HG03039 (cell line): Measurements from ENCODE around the gene PHF21B.
"Not testable (repeated sequence)": the region's sequence is repeated elsewhere in the genome, so short reads cannot be mapped to it uniquely, and the experiment has no call there.

ENCODE experiments used
- ATAC-seq: cut with Tn5 transposase; IDR thresholded peaks from one replicate; pipeline ENCODE4 v1.9.1; 2021; ENCODE audit warnings: mild to moderate bottlenecking, moderate library complexity; ENCODE audit not compliant: unreplicated experiment

Gene PHF21B

DNA sequence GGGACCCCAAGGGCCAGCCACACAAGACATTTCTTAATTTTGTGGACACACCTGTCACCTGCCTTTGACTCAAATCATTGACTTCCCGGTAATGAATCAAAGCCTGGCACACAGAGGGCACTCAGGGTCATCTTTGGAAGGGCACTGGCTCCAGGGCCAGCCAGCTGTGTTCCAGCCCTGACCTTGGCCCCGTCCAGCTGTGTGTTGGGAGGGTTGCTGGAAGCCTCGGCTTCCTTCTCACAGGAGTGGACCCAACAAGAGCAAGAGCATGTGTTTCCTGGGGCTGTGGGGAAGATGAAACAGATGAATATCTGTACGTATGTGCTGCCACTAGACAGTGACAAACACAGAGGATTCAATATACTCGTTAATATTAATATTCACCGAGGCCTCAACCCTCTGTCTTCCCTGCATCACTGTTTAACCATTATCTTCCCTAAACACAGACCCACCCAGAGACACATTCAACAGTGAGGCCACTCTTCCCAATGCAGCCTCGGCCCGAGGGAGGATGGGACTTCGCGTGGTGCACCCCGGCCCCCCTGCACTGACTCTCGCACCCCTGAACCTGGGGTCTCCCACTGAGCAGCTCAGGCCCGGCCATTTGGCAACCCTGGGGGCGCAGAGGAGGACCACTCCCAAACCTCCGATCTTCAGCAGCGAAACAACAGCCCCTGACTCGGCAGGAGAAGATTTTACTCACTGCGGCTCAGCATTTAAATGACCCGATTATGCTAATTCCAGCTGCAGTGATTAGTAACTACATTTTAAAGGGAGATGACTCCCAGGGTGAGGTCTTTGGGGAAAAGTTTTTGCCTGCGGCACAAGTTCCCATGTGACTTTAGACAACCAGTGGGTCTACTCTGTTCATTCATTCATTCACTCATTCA, 45.7 kb downstream of the PHF21B start:
- ATAC-seq, result no peak

DNA sequence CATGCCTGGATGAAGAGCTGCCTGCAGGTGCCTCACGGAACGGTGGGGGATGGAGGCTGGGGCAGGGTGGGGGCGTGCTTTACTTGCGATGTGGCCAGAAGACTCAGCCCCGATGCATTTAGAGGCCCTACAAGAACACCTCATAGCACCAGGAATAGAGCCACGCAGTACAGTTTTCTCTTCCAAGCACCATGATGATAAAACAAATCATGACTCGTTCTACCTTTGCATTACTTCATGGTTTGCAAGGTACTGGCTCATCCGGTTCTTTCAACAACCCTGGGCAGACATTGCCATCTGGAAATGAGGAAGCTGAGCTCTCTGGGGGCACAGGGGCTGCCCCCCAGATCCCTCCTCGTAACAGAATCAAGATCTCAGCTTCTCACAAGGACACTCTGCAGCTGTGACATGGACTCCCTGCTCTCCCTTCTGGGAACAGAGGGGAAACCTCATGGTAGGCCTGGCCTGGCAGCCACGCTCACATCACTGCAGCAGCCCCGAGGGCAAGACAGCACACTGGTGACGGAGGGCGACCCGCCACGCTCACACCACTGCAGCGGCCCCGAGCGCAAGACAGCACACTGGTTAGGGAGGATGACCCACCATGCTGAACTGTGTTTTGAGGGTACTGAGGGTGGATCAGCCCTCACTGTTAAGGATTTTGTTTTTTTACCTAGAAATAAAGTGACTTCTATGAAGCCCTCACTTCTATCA, 46.9 kb downstream of the PHF21B start:
- no peak for ATAC-seq

DNA sequence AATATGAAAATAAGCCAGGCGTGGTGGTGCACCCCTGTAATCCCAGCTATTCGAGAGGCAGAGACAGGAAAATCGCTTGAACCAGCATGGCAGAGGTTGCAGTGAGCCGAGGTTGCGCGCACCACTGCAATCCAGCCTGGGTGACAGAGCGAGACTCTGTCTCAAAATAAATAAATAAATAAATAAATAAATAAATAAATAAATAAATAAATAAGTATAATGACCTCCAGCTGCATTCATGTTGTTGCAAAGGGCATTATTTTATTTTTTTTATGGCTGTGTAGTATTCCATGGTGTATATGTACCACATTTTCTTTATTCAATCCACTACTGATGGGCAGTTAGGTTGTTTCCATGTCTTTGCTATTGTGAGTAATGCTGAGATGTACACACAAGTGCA, 48.1 kb downstream of the PHF21B start:
- not testable (repeated sequence) for ATAC-seq

- ATAC-seq, result no peak
Measured at GRCh38 chr22:44956840-44957767, 52.7 kb downstream of the PHF21B start.

- ATAC-seq, result no peak
Measured at GRCh38 chr22:44955102-44955501, 54.7 kb downstream of the PHF21B start.

DNA sequence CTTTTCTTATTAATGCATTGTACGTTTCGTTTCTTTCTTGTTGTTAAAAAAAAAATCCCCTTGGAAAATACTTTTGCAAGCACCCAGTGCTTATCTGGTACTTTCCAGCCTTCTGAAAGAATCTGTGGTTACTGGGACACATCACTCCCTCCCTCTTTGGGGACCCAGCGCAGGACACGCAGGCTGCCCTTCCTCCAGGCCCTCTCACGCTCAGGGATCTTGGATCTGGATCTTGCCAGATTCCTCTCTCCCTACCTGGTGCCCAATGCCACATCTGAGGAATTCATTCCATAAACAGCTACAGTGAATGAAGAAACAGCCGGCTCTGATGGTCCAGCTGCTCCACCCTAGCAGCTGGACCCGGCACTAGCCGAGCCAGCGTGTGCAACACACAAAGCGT, 55.7 kb downstream of the PHF21B start:
- ATAC-seq, result no peak

DNA sequence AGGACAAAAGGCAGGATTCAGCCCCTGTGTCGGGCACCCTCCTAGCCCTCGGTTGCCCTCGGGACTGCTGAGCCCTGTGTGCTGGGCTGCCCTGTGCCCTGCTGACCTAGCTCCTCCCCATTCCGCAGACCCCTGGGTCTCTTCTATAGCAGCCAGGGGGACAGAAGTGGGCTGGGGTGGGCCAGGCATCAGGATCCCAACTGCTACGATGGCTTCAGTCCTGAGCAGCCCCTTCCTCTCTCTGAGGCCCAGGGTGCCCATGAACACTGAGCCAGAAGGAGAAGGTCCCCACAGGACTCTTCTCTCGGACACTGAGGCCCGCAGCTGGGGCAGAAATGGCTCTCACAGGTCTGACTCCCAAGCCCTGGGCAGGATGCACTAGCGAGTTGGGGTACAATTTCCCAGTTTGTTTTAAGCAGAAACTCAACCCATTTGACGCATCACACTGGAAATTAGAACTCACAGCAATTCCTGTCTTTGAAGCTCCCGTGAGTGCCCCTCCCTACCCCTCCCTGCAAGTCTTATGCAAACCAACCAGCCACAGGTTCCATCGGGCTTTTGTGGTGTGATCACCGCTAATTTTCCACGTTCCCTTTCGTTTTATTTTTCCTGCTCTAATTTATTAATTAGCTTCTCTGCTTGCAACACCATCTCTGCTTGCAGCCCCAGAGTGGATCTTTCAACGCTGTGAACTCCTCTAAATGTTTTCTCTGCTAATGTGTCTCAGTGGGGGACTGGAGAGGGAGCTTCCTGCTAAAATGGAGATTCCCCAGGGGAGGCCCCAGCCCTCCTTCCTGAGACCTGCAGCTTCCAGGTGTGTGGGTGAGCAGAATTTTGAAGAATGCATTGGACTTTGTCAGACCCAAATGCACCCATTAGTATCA, 56.7 kb downstream of the PHF21B start:
- no peak for ATAC-seq

DNA sequence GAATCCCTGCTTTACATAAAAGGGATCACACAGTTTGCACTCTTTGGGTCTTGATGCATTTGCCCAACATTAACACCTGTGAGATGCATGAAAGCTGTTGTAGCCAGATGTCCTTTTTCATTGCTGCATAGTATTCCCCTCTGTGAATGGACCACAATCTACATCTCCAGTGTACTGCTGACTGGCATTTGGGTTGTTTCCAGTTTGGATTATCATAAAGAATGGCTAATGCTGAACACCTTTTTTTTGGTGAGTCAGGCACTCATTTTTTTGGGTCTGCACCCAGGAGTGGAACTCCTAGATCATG, 58.3 kb downstream of the PHF21B start:
- ATAC-seq, result no peak

- no peak for ATAC-seq
Measured at GRCh38 chr22:44950806-44951509, 58.8 kb downstream of the PHF21B start.

DNA sequence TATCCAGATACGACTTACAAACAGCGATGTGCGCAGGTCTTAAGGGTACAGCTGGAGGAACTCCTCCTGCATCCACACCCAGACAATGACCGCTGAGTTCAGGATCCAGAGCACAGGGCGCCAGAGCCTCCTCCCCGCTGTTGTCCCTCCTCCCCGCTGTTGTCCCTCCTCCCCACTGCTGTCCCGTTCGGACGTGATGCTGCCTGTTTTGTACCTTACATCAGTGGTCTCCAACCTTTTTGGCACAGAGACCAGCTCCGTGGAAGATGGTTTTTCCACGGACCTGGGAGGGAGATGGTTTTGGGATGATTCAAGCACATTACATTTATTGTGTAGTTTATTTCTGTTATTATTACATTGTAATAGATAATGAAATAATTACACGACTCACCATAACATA, 62.0 kb downstream of the PHF21B start:
- no peak for ATAC-seq

DNA sequence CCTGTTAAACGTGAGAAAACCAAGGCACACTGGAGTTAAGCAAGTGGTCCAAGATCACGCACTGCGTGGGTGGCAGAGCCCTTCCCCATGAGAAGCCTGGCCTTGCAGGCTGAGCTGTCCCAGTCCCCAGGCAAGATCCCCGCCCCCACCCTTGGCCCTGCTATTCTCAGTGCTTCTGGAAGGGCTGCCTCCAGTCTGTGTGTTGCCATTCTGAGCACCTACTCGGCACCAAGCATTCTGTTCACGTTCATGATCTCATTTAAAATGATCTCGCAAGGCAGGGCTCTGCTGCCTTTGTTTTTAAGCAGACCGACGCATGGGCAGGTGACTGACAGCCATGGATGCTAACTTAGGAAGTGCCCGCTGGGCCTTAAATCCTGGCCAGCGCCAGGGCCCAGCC, 62.8 kb downstream of the PHF21B start:
- no peak for ATAC-seq

GRCh38 chr22:44944883-44945601, 64.8 kb downstream of the PHF21B start:
- no peak for ATAC-seq

DNA sequence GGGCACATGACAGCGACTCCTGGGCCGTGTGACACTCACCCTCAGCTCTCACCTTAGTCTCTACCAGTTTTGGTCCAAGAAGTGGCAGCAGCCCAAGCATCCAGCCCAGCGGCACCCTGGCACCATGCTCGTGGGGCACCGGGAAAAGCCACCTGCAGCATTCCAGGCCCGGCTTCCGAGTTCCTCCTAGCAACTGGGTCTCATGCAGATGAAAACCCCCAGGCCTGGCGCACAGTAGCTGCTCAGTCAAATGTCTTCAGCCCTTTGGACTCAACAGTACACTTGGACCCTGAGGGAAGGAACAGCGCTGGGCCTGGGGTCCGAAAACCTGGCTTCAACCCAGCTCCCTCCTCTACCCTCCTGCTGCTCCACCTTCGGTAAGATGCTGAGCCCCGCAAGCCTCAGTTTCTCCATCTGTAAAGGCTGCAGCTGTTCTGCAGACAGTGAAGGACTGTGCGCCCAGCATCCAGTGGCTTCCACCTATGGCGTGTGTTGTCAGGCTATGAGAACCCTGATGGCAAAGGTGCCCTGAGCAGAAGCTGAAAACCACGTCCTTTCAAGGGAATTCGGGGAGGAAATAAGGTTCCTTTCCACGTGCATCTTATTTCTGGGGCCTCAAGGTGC, 66.0 kb downstream of the PHF21B start:
- ATAC-seq, result no peak

DNA sequence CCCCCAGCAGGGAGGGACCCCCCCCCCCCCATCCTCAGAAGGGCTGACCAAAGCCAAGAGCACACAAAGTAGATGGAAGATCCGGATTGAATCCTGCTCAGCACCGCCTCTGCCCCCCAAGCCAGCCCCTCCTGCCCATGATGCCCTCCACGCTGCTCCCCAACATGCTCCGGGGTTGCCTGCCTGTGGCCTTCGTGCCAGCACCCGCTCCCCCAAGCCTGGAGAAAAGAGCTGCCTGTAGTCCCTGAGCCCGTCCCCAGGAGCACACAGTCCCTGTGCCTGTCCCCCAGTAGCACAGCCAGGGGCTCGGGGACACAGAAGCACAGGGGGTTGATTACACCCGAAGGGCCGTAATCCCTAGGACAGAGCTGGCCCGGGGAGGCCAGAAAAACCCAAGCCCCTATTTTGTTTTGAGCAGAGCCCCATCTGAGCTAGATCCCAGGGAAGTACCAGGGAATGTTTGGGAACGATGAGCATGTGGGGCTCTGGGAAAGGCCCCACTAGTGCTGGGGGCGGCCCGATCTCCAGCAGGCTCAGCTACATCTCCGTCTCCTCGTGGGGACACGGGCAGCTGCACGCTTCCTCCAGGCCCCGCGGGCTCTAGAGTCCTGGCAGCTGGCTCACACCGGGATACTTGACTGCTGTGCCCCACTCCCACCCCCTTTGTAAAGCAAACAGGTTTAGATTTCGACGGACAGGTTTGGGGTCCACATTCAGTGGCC, 66.7 kb downstream of the PHF21B start:
- ATAC-seq, result no peak

DNA sequence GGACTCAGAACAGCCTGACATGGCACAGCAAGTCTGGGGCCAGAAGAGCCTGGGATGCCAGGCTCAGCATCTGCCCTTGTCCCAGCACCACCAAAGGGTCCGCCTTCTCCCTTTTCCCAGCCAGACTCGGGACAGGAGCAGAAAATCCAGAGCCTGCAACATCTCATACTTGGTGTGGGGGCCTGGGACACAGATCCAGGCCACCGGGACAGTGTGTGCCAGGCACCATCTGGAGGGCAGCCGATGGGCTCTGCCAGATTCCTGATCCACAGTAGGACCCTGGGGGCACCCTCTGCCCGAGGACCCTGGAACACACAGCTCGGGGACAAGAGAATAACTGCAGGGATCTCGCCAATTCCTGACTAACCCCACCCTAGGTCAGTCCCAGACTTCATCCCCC, 67.7 kb downstream of the PHF21B start:
- no peak for ATAC-seq

GRCh38 chr22:44941207-44941606, 68.6 kb downstream of the PHF21B start:
- no peak for ATAC-seq

- no peak for ATAC-seq
Measured at GRCh38 chr22:44940130-44940529, 69.7 kb downstream of the PHF21B start.

GRCh38 chr22:44939451-44939850, 70.4 kb downstream of the PHF21B start:
- no peak for ATAC-seq
